CD14-positive monocyte (primary cell): ENCODE data around the gene D2HGDH. TPM values are rescaled to one million over a fixed set of nuclear protein-coding genes. Genes with fewer than 3 reads are reported as not detected.
"Not testable (repeated sequence)": the region's sequence is repeated elsewhere in the genome, so short reads cannot be mapped to it uniquely, and the experiment has no call there.

Experiments
- DNase-seq, 3 donors: peaks; one replicate each; pipeline ENCODE4 v3.0.0-alpha.2; 2011 to 2022
- H2AFZ ChIP-seq: 2 replicates; pipeline ENCODE4 v1.6.0; 2012; ENCODE audit warnings: mild to moderate bottlenecking, low read depth, low read length, inconsistent platforms; ENCODE audit not compliant: insufficient read depth, poor library complexity, severe bottlenecking
- H3K27ac ChIP-seq, 2 donors: 1 replicate in 1 of 2; 2 replicates in 1 of 2; pipeline ENCODE4 v1.5.1; 2012 to 2013; ENCODE audit warnings: low read length in 2 of 2, control low read depth in 1 of 2, inconsistent platforms in 1 of 2, low read depth in 1 of 2, mild to moderate bottlenecking in 1 of 2
- H3K27me3 ChIP-seq, 2 donors: one replicate each; pipeline versions ENCODE4 v1.6.0 to v1.6.1; 2011 to 2013; ENCODE audit warnings: low read length in 2 of 2; ENCODE audit not compliant: control insufficient read depth in 2 of 2, insufficient read depth in 2 of 2
- H3K36me3 ChIP-seq, 2 donors: replicated peaks in 1 of 2; 1 replicate in 1 of 2; 2 replicates in 1 of 2; pipeline versions ENCODE4 v1.5.1 to v1.6.1; 2012 to 2013; ENCODE audit warnings: low read length in 2 of 2, control low read depth in 1 of 2, inconsistent platforms in 1 of 2, mild to moderate bottlenecking in 1 of 2; ENCODE audit not compliant: insufficient read depth in 2 of 2, control insufficient read depth in 1 of 2
- H3K4me1 ChIP-seq, 2 donors: 1 replicate in 1 of 2; 2 replicates in 1 of 2; pipeline versions ENCODE4 v1.5.1 to v1.6.1; 2012 to 2013; ENCODE audit warnings: low read length in 2 of 2, control low read depth in 1 of 2, inconsistent platforms in 1 of 2, mild to moderate bottlenecking in 1 of 2, moderate library complexity in 1 of 2; ENCODE audit not compliant: insufficient read depth in 2 of 2, control insufficient read depth in 1 of 2
- H3K4me2 ChIP-seq: replicated peaks from 2 replicates; pipeline ENCODE3; 2012; ENCODE audit warnings: low read length, moderate library complexity, mild to moderate bottlenecking; ENCODE audit not compliant: poor library complexity, severe bottlenecking; ENCODE audit errors: extremely low read depth
- H3K4me3 ChIP-seq, 3 experiments: fragments of 200-600 bp in 1 of 3; sonication (generic) in 1 of 3; replicated peaks in 1 of 3; 1 replicate in 2 of 3; 2 replicates in 1 of 3; pipeline ENCODE4 v1.5.1; 2011 to 2013; ENCODE audit warnings: low read length in 3 of 3, mild to moderate bottlenecking in 3 of 3, control low read depth in 2 of 3, low read depth in 2 of 3, inconsistent platforms in 1 of 3, moderate library complexity in 1 of 3
- H3K79me2 ChIP-seq: 2 replicates; pipeline ENCODE4 v1.6.0; 2012; ENCODE audit warnings: mild to moderate bottlenecking, control low read depth, inconsistent platforms, low read length, moderate library complexity; ENCODE audit not compliant: insufficient read depth
- H3K9ac ChIP-seq: 2 replicates; pipeline ENCODE4 v1.6.0; 2017; ENCODE audit warnings: low read length, mild to moderate bottlenecking; ENCODE audit not compliant: insufficient read depth, poor library complexity, severe bottlenecking
- H3K9me3 ChIP-seq, 2 donors: replicated peaks in 1 of 2; 1 replicate in 1 of 2; 2 replicates in 1 of 2; pipeline versions ENCODE4 v1.5.1 to v1.6.1; 2012 to 2013; ENCODE audit warnings: low read length in 2 of 2, control low read depth in 1 of 2; ENCODE audit not compliant: control insufficient read depth in 1 of 2, insufficient read depth in 1 of 2
- H4K20me1 ChIP-seq: 2 replicates; pipeline ENCODE4 v1.6.0; 2012; ENCODE audit warnings: mild to moderate bottlenecking, low read length, control low read depth, moderate library complexity; ENCODE audit not compliant: insufficient read depth
- H3K27ac Mint-ChIP-seq, 7 donors: one replicate each; pipeline ENCODE4 v1.8.0; 2020; ENCODE audit warnings: mild to moderate bottlenecking in 7 of 7, mixed read lengths in 7 of 7, moderate library complexity in 6 of 7, inconsistent platforms in 2 of 7
- H3K27me3 Mint-ChIP-seq, 3 donors: one replicate each; pipeline ENCODE4 v1.8.0; 2021 to 2022; ENCODE audit warnings: low read depth in 3 of 3, mild to moderate bottlenecking in 3 of 3, mixed read lengths in 3 of 3, moderate library complexity in 3 of 3, inconsistent platforms in 1 of 3
- H3K36me3 Mint-ChIP-seq, 2 donors: one replicate each; pipeline ENCODE4 v1.8.0; 2020; ENCODE audit warnings: mixed read lengths in 2 of 2, inconsistent platforms in 1 of 2, mild to moderate bottlenecking in 1 of 2
- H3K4me1 Mint-ChIP-seq: one replicate; pipeline ENCODE4 v1.8.0; 2020; ENCODE audit warnings: mild to moderate bottlenecking, mixed read lengths
- H3K4me3 Mint-ChIP-seq, 2 donors: one replicate each; pipeline ENCODE4 v1.8.0; 2020; ENCODE audit warnings: mild to moderate bottlenecking in 2 of 2, mixed read lengths in 2 of 2, moderate library complexity in 1 of 2
- H3K9me3 Mint-ChIP-seq, 7 donors: one replicate each; pipeline ENCODE4 v1.8.0; 2020 to 2022; ENCODE audit warnings: mixed read lengths in 7 of 7, mild to moderate bottlenecking in 6 of 7, moderate library complexity in 6 of 7, inconsistent platforms in 2 of 7
- CTCF ChIP-seq: fragments of 200-600 bp; IDR thresholded peaks from one replicate; pipeline ENCODE4 v1.8.0; 2022; ENCODE audit warnings: antibody characterized with exemption, mild to moderate bottlenecking
- WGBS: methylation state at CpG from one replicate; pipeline ENCODE4 v1.1.5; 2013; ENCODE audit warnings: missing lambda C conversion rate; ENCODE audit not compliant: insufficient coverage; 5-methylcytosine and 5-hydroxymethylcytosine counted together
- intact Hi-C, 2 donors: fragments of 100-400 bp; cut with micrococcal nuclease; formaldehyde crosslinking; loops; one replicate each; pipeline versions ENCODE4 v1.15.0 to v1.15.1; 2023
- polyA plus RNA-seq, 3 donors: library from polyadenylated mRNA; depleted of rRNA in 1 of 3; unstranded in 2 of 3; stranded (reverse) in 1 of 3; fragments of 300-500 nt in 2 of 3; fragments of >200 nt in 1 of 3; fragmentation: Illumina TruSeq in 2 of 3; gene quantifications; 1 replicate in 2 of 3; 2 replicates in 1 of 3; pipeline ENCODE4 v1.2.3, GENCODE V29; 2012 to 2021

D2HGDH gene
- polyA plus RNA-seq, 3 donors = 1.0 to 57.1 (median 1.1) TPM

- Mint-ChIP-seq H3K36me3 (no peaks in the 10 kb centered on the region), H3K9me3 (peaks cover 0 to 16% (median 5%) of the 10 kb centered on the region in 7 donors), H3K27me3 (peaks cover 2 to 22% (median 8%) of the 10 kb centered on the region in 3 donors), H3K4me1 (peaks cover 2% of the 10 kb centered on the region), H3K4me3 (no peak overlapping the region), H3K27ac (no peak overlapping the region)
- Histone ChIP-seq H3K4me3 (no peak overlapping the region), H3K9ac (no peak overlapping the region), H3K4me2 (no peak overlapping the region), H3K27ac (no peak overlapping the region), H3K36me3 (no peaks in the 10 kb centered on the region), H3K4me1 (no peaks in the 10 kb centered on the region), H2AFZ (no peak overlapping the region), H3K79me2 (no peaks in the 10 kb centered on the region), H3K9me3 (peaks cover 9% of the 10 kb centered on the region in 2 donors), H3K27me3 (no peaks in the 10 kb centered on the region), H4K20me1 (no peaks in the 10 kb centered on the region)
- intact Hi-C loops = no loop called here
- no peak for TF ChIP-seq CTCF
- DNase-seq = no peak
- WGBS = no CpG with 5 or more reads among the region's 4 CpGs
Measured at GRCh38 chr2:241788135-241788534, 53.7 kb downstream of the D2HGDH start.

- Histone ChIP-seq H3K4me1 (no peaks in the 10 kb centered on the region), H3K79me2 (no peaks in the 10 kb centered on the region), H3K4me2 (no peak overlapping the region), H3K9ac (no peak overlapping the region), H2AFZ (no peak overlapping the region), H3K9me3 (peaks cover 9% of the 10 kb centered on the region in 2 donors), H3K36me3 (no peaks in the 10 kb centered on the region), H3K27ac (no peak overlapping the region), H3K4me3 (no peak overlapping the region), H4K20me1 (no peaks in the 10 kb centered on the region), H3K27me3 (no peaks in the 10 kb centered on the region)
- no peak overlapping the region for H3K4me3 Mint-ChIP-seq
- no peak for TF ChIP-seq CTCF
- H3K4me1 Mint-ChIP-seq = peaks cover 2% of the 10 kb centered on the region
- intact Hi-C loops = no loop called here
- no peaks in the 10 kb centered on the region for H3K36me3 Mint-ChIP-seq
- peaks cover 2 to 22% (median 8%) of the 10 kb centered on the region in 3 donors for H3K27me3 Mint-ChIP-seq
- H3K9me3 Mint-ChIP-seq = peaks cover 0 to 16% (median 5%) of the 10 kb centered on the region in 7 donors
- WGBS = 40% methylated on average over 1 of the region's 3 CpGs
- peak in 1 of 3 donors; percentile 8 for DNase-seq
- no peak overlapping the region for H3K27ac Mint-ChIP-seq
Measured at GRCh38 chr2:241788572-241788971, 54.1 kb downstream of the D2HGDH start.

GRCh38 chr2:241791385-241791784 lies 57.0 kb downstream of the D2HGDH start:
- DNase-seq, H4K20me1 ChIP-seq, H3K9me3 ChIP-seq, H3K4me3 ChIP-seq, H3K36me3 Mint-ChIP-seq, H3K27ac Mint-ChIP-seq, H3K36me3 ChIP-seq, H3K79me2 ChIP-seq, H3K4me2 ChIP-seq, H3K27ac ChIP-seq, H2AFZ ChIP-seq, H3K27me3 ChIP-seq, intact Hi-C loops, H3K4me1 ChIP-seq, H3K4me1 Mint-ChIP-seq, H3K9ac ChIP-seq, H3K4me3 Mint-ChIP-seq: not testable (repeated sequence)
- WGBS = no CpG with 5 or more reads among the region's 3 CpGs
- H3K9me3 Mint-ChIP-seq = peaks cover 0 to 16% (median 5%) of the 10 kb centered on the region in 7 donors
- peaks cover 4 to 18% (median 5%) of the 10 kb centered on the region in 3 donors for H3K27me3 Mint-ChIP-seq
